Measurements from ENCODE around the gene ZFHX3.

The ZFHX3 gene

DNA sequence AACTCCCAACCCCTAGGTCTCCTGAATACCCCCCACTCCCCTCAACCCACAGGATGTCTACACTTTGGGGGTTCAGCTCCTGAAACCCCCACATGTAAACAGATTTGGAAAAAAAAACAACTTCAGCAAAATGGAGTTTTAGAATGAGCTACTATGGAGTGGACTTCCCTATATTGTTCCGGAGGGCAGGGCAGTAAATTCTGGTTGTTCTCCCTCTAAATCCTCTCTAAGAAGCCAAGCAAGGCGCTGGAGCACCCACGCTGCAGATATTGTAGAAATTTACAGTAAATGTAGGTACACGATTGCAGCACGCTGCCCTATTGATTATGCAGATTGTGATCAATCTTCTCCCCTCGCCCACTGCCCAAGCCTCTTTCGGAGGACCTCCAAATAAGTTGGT is 8.5 kb upstream of the ZFHX3 start:
- no peak for DNase-seq

DNA sequence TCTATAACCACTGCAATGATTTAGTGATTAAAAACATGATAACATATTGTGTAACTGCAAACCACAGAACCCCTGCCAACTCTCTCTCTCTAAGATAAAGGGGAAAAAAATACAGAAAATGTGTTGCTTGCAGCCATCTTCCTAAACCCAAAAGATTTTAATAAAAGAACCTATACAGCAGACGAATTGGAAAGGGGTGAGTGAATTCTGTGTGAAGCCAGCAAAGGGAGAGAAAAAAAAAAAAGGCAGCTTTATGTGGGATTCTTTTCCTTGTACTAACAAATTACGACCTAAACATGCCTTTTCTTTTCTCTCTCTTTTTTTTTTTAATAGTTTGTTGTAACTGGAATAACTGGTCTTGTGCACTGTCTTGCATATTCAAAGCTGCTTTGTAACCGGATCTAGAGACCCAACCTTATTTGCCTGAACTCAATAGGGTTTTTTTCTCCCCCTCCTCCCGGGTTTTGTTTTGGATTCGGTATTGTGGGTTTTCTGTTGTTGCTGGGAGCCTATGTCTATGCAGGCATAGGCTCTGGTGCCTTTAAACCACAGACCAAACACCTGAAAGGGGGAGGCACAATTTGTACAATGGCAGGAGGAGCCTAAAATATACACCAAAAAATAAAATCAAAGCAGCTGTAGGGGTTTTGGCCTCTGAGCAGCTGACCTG is 7.0 kb upstream of the ZFHX3 start:
- DNase-seq, result peak; percentile 33

DNA sequence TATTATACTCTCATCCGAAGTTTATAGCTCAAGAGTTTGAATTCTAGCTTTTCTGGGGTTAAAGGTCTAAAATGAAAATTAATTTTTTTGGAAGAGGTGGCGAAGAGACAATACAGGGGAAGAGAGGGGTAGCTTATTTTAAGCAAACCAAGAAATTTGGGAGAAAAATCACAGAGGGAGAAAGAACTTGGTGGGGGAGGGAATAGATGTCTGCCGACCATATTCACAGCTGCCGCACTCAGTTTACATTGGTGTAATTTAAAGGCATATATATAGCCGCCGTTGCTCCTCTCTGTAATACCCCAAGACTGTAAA is 6.5 kb upstream of the ZFHX3 start:
- DNase-seq, result no peak

DNA sequence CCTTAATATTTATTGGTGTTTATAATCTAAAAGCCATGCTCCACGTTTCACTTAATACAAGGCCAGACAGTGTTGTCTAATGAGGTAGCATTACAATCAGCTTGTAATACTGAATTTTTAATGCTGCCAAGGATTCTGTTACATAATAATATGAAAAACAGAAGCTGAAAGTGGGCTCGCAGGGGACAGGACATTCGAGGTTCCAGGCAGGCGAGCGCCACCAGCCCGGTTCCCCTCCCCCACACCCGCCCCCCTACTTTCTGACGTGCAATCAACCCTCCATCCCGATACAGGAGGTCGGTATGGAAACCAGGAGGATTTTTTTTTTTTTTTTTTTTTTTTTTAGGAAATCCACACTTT is 6.2 kb upstream of the ZFHX3 start:
- no peak for DNase-seq

DNA sequence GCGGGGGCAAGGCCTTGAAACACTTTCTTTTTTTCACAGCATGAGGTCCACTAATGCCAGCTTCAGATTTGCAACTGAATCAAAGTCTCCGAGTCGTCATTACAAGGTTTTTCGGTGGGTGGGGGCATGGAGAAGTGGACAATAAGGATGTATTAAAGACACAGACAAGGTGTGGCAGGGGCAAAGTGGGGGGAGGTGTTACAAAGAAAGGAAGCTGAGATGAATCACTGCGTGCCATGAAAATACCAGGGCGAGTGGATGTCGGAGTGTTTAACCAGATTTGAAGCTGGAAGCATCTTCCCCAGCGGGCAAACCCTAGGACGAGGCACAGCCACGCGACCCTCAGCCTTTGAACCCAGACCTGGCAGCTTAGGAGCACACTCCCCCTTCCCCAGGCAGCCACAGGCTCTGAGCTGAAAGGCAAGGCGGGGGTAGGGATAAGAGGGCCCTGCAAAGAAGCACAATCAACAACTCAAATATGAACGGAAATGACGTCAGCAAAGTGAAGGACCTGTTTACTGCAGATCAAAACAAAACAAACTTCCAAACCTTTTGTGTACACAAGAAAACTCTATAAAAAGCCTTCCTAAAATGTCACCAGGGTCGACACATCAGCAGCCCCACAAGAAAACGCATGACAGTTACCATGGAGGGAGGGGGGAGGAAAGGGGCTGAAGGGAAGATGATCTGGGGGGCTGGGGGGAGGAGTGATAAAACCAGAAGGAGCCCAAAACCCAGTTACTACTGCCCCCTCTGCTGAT is 5.6 kb upstream of the ZFHX3 start:
- DNase-seq, result no peak

DNA sequence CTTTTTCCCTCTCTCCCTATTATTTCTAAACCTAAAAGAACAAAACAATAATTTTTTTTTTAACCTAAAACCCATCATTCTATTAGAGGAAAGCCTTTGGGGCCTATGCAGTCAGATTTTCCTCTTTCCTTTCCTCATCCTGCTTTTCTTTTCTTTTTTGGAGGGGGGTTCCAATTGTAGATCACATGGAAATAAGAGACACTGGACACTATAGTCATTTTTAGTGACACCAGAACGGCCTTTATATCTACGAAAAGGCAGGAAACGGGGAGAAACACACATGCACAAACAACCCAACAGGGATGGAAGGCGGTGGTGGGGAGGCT is 5.1 kb upstream of the ZFHX3 start:
- no peak for DNase-seq

DNA sequence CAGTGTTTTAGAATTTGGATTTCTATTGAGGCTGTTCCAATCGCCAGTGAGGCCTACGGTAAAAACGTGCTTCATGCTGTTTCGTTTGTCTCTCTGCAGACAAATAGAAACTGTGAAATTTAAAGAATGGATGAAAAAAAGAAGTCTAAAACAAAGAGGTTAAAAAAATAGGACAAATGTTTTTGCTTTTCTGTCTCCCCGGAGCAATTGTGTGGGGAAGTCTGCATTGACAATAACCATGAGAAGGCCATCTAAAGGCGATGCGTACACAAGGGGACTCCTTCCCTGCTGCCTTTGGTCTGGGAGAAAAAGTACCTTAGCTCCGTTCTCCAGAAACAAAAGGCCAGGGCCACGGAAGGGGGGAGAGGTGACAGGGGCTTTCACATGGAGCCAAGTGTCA is 4.6 kb upstream of the ZFHX3 start:
- no peak for DNase-seq

DNA sequence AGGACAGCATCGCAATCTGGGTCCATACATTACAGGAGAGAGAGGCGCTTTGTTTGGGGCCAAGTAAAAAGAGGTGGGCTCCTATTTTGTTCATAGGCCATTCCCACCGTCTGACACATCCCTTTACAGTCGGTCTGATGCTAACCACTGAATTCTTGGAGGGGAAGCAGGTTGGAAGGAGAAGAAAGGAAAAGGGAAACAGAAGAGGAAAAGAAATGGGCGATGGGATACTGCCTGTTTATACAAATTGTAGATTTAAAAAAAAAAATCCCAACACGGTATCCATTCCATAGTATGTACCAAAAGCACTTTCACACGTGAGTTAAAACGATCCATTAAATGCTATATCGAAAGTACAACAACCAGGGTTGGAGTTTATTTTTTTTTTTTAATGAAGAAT is 4.0 kb upstream of the ZFHX3 start:
- no peak for DNase-seq

DNA sequence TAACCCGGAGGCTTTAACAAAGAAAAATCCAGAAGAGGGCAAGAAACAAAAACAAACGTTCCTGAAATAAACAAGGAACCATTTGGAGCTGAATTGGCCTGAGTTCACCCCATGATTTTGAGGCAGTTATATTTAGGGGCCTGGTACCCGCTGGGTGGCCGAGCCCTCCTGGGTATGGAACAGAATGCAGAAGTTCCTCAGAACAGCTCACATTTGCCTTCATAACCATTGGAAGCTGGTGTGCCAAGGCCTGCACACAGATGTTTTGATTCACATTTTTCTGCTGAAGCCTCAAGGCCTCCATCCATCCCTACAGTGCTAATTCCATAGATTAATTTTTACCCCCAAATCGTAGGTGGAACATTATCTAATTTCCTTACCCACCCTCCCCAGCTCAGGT is 3.3 kb upstream of the ZFHX3 start:
- no peak for DNase-seq

DNA sequence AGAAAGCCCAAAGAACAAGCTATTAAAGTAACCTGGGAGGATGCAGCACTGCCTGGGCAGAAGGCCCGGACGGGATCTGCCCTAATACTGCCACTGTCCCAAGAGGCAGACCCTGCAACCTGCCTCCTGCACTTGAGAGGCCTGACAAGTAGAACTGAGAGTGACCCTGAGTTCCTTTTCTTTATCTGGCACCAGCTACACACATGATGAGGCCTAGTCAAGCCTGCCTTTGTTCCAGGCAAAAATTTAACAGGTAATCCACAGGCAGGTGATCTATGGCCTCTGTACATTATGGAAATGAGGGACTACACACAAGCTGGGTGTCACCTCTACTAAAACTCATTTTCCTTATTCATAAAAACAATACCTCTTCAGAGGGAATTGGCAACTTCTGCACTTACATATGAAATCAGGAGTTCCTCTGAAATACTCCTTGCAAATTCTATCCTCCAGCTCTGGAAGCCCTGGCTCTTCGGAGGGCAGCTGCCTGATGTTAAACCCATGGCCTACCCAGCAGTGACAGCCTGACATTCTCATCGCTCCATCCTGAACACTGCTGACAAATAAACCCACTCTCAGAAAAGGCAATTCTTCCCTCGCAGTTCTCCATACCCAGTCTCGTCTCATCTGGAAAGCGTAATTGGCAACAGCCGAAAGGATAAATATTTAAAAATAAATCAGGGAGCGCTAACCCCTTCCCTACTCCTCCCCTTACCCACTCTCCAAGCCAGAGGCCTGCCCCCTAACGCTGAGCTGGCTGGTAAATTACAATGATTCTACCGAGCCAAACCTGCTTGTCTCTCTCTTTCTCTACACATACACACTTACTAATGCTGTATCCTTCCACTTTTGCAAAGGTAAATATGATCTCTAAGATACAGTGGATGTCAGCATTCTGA is 2.5 kb upstream of the ZFHX3 start:
- DNase-seq, result no peak

DNA sequence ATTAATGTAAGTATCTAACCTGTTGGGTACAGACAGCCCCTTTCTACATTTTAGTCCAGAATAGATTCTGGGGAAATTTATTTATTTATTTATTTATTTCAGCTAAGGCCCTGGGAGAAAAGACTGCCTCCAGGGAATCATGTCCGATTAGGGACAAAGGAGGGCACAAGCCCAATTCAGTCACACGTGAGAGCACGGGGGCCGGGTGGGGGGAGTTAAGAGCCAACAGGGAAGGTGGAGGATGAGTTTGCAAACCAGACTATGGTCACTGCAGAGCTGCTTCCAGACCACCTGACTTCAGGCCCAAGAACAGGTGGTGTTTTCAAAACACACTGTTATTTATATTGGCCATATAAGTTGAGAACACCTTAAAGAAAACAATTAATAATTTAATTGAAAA is 1.6 kb upstream of the ZFHX3 start:
- no peak for DNase-seq

DNA sequence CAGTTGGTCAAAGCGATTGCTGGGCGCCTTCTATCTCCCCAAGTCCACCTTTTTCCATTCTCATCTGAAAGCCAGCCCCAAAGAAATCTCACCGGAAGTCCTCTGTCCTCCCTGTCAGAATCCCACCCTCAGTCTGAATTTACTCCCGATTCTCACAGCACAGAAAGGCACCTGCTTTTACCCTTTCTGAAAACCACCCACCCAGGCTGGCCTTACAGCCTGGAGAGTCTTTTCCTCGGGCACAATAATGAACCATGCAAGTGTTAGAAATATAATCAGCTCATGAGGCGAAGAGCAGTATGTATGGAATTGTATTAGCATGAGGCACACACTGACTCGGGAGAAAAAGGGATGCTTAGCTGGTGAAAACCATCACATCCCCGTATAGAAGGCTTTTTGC is 1.2 kb upstream of the ZFHX3 start:
- no peak for DNase-seq

DNA sequence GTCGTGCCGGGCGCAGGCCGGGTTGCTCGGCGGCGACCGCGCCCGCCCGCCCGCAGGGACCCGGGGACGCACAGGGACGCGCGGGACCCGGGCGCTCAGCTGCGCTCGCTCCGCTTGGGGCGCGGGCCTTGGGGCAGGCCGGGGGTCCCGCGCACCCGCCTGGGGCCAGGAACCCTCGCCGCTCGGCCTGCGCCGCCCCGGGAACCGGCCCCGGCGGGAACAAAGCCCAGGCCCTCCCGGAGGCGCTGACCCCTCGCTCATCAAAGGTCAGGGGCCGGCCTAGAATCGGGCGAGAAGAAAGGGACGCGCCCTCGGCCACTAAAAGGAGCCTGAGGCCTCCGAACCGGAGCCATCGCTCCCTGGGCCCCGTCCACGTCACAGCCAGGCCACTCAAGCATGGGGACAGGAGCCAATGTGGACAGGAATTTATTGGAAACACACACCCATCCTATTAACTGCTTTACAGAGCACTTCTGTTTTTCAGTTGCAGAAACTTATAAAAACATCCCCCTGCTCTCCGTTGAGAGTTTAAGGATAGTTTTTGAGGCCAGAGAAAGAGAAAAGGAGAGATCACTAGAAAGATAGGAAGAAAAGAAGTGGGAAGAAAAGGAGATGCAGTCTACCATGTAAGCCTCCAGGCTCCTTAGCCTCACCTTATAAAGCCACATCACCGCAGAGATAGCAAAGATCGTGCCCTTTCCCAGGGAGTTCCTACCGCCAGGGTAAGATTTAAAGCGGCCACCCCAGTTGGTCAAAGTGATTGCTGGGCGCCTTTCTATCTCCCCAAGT is 558 bp upstream of the ZFHX3 start:
- DNase-seq, result no peak

DNA sequence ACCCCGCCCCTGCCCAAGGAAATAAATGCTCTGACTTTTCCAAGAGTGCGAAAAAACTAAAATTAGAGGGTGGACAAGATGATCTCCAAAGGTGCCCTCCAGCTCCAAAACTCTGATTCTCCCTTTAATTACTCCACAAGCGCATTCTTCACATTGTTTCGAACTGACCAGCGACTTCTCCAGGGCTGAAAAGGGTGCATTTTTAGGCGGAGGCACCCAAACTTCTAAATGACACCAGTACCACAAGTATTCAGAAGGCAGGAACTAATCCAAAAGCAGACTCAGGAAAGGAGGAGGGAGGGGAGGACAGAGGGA is 750 bp downstream of the ZFHX3 start:
- DNase-seq, result no peak

DNA sequence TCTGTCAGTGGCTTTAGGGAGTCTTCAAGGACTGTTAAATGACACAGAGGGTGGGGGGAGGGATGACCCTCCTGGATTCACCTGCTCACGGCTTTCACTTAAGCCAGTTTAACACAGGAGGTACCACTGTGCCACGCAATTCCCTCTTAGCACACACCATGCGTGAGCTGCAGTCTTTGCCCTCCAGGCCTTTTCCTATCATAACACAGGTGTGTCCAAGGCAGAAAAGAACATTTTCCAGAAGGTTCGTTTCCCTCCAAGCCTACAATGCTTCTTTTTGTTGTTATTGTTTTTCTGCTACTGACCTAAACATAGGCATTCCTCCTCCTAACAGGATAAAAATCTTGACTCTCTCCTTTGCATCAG is 1.1 kb downstream of the ZFHX3 start:
- DNase-seq, result peak; percentile 34

DNA sequence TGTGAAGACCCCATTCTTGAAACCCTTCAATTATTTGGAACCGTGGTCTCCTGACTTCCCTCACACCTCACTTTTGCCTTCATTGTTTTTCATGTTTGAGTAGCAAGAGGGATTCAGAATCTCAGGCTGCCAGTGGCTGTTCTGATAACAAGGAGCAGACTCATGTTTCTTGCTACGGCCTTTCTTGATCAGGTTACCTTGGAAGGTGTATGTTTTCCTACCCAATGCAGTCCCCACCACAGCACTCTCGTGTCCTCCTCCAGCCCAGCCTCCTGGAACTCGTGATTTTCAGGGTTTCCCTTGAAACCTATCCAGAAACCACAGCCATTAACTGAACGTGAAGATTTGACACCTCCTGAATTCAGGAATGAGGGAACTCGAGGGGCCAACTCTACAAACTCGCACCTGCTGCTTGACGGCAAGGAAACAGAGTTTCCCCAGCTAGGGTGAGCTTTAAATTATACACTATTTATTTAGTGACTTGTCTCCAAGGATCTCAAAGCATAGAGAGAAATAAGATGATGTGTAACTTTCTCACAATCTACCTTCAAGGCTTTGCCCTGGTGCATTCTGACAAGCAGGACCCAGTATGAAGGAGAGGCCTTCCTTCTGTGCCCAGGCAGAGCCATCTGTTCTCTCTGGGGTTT is 1.6 kb downstream of the ZFHX3 start:
- DNase-seq, result no peak

DNA sequence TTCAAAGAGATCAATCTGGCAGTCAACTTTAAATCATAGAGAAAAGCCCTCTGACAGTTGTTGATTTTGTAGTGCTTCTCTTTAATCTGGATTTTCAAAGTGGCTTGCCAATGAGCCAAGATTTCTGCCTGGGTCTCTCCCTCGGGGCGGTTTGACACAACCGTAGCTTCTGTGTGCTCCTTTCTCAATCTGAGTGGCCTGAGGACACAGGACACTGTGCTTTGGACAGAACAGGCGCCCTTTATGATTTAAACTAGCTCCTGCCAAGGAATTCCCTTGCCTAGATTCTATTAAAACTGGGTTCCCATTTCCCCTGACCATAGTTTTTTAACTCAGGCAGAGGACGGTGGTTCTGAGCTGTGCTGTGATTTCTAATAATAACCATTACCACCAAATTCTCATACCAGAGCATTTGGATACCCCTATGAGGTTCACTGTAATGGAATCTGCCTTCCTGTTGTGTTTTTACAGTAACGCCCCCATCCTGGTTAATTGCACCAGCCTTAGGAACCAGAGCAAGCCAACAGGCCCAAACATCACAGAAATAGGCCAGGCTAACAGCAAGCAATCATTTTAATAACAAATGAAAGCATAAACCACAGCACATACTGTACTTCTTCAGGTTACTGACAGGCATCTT is 4.0 kb downstream of the ZFHX3 start:
- no peak for DNase-seq

DNA sequence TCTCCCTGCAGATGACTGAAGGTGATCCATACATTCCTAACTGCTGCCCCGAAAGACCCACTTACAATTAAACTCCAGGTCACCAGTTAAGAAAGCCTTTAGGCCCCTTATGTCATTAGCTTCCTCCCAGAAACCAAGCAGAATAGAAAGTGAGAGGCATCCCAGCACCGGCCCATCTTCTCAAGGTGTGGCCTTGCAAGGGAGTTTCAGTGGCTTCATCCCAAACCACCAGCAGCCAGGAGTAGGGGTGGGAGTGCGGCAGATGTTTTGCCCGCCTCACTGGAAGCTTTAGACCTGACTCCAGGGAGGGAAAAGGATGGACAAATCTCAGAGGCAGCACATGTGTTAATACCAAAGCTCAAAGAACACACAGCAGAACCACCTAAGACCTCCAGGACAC is 5.1 kb downstream of the ZFHX3 start:
- no peak for DNase-seq

DNA sequence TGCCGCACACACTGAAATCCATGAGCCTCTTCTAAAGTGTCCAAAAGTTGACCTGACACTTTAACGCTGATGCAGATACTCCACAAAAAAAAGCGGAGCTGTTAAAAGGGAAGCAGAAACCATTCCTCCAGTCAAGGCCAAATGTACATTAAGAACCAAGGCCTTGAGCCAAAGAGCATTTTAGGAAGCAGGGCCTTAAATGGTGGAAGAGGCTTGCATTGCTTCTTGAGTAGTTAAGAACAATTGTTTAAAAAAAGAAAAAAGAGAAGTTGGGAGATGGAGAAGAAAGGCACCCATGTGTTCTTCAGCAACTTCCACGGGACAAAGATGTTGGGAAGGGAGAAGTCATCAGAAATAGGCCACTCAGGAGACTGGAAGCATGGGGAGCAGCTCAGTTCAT is 6.3 kb downstream of the ZFHX3 start:
- DNase-seq, result no peak

DNA sequence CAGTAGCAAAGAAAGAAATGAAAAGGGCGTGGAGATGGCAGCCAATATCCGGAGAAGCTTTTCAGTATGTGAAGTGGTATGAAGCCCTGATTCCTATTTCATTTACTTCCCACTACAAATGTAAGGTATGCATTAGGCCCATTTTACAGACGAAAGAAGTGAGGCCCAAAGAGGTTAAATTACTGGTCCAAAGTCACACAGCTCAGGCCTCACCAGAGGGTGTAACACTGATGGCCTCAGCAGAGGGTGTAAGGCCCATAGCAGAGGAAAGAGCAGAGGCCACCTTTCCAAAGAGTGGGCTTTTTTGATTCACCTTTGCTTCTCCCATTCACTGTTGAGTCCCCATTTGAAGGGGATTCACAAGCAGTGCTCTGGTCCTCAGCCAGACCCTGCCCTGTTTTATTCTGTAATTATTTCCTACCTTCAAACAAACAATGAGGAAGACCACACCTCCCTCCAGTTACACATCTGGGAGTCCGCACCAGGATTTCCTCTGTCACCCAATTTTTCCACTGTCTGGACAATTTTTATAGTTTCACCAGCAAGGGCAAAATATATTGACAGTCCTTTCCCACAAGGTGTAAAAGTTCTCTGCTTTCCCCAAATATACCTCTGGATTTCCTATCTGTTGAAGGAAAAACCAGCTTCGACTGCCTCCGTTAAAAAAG is 7.1 kb downstream of the ZFHX3 start:
- no peak for DNase-seq

DNA sequence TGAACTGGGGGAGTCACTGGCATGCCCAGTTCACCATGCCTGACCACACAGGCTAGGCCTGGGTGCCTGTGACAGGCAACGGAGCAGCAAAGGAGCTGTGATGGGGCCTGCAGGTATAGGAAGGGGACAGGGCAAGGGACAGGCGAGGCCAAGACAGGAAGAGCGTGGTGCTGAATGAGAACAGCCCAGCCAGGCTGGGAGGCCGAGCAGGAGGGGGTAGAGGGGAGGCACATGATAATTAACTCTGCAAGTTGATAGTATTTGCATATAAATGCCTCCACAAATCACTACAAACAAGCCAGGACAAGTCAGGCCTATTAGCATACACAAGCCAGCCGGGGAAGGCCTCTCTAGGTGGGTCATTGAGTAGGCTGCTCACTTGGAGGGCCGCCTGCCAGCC is 7.8 kb downstream of the ZFHX3 start:
- peak; percentile 85 for DNase-seq

Data from NCI-H69 (cell line).